ENCODE data around the gene OR2W3. TPM values are rescaled to one million over a fixed set of nuclear protein-coding genes. Genes with fewer than 3 reads are reported as not detected.

Gene OR2W3
- total RNA-seq, 2 experiments from 2014 or later = not detected

DNA sequence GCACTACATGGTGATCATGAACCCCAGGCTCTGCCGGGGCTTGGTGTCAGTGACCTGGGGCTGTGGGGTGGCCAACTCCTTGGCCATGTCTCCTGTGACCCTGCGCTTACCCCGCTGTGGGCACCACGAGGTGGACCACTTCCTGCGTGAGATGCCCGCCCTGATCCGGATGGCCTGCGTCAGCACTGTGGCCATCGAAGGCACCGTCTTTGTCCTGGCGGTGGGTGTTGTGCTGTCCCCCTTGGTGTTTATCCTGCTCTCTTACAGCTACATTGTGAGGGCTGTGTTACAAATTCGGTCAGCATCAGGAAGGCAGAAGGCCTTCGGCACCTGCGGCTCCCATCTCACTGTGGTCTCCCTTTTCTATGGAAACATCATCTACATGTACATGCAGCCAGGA, 589 bp downstream of the OR2W3 start:
- Mint-ChIP-seq H3K4me1 (no peaks in the 10 kb centered on the region), H3K9me3 (ENCODE audit: low read depth) (no peaks in the 10 kb centered on the region), H3K27me3 (no peaks in the 10 kb centered on the region), H3K36me3 (no peaks in the 10 kb centered on the region), H3K4me3 (no peak overlapping the region), H3K27ac (no peak overlapping the region)
- no peak for DNase-seq
- CTCF ChIA-PET = no interaction called here
- ATAC-seq = no peak

DNA sequence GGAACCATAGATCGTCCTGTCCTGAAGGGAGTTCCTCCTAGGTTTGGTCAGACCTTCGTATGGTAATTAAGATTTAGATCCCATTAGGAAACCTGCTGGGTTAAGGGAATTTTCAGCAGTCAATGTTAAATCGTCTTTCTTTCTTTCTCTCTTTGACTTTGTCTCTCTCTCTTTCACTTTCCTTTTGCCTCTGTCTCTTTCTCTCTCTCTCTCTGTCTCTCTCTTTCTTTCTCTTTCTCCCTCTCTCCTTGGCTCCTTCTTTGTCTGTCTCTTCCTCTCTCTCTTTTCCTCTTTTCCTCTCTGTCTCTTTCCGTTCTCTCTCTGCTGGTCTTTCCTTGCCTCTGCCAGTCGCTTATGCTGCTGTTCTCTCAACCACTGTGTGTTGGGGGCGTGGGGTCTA, 8.7 kb downstream of the OR2W3 start:
- Mint-ChIP-seq H3K9me3 (ENCODE audit: low read depth) (peaks cover 2% of the 10 kb centered on the region), H3K27me3 (no peaks in the 10 kb centered on the region), H3K36me3 (no peaks in the 10 kb centered on the region), H3K27ac (no peak overlapping the region), H3K4me1 (peaks cover 20% of the 10 kb centered on the region), H3K4me3 (peak overlapping the region; percentile 15)
- DNase-seq = no peak
- ATAC-seq = no peak
- CTCF ChIA-PET = no interaction called here

DNA sequence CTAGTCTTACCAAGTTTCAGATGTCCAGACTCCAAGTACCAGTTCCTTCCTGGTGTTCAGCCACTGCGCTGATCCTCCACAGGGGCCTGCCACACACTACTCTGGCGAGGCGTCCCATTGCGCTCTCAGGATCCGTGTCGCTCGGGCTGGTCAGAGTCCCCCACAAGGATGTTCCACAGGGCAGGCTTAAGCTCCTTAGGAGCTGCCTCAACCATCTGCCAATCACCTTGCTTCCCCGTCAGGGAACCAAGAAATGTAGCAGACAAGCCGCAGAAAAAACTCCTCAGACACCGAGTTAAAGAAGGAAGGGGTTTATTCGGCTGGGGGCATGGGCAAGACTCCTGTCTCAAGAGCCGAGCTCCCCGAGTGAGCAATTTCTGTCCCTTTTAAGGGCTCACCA, 9.8 kb downstream of the OR2W3 start:
- no peak overlapping the region for H3K27ac Mint-ChIP-seq
- no peaks in the 10 kb centered on the region for H3K27me3 Mint-ChIP-seq
- DNase-seq = no peak
- CTCF ChIA-PET = no interaction called here
- H3K36me3 Mint-ChIP-seq = no peaks in the 10 kb centered on the region
- H3K9me3 Mint-ChIP-seq (ENCODE audit: low read depth) = peaks cover 2% of the 10 kb centered on the region
- ATAC-seq = no peak
- peaks cover 20% of the 10 kb centered on the region for H3K4me1 Mint-ChIP-seq
- H3K4me3 Mint-ChIP-seq = no peak overlapping the region

DNA sequence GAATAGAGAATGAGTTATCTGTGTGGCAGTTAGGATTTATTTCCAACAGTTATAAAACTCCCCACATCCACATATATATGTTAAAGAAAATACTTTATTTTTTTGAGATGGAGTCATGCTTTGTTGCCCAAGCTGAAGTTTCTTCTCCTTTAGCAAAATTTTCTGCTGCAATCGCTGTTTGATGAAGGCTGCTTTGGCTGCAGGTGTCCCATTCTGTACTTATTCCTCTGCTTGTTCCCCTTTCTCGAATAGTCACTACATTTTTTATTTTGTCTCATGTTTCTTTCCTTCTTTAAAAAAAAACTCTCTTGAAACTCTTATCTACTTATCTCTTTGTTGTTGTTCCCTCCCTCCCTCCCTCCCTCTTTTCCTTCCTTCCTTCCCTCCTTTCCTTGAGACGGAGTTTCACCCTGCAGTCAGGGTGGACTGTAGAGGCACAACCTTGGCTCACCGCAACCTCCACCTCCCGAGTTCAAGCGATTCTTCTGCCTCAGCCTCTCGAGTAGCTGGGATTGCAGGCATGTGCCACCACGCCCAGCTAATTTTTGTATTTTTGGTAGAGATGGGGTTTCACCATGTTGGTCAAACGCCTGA, 10.6 kb downstream of the OR2W3 start:
- Mint-ChIP-seq H3K27ac (peak overlapping the region; percentile 67), H3K36me3 (no peaks in the 10 kb centered on the region), H3K4me3 (peak overlapping the region; percentile 61), H3K9me3 (ENCODE audit: low read depth) (peaks cover 2% of the 10 kb centered on the region), H3K27me3 (no peaks in the 10 kb centered on the region), H3K4me1 (peaks cover 20% of the 10 kb centered on the region)
- DNase-seq = no peak
- CTCF ChIA-PET = interaction anchor here (0.7 kb wide), 1 partner anchor 31 kb away, joined by 3 read pairs; no protein-coding TSS in a partner anchor
- ATAC-seq = no peak

DNA sequence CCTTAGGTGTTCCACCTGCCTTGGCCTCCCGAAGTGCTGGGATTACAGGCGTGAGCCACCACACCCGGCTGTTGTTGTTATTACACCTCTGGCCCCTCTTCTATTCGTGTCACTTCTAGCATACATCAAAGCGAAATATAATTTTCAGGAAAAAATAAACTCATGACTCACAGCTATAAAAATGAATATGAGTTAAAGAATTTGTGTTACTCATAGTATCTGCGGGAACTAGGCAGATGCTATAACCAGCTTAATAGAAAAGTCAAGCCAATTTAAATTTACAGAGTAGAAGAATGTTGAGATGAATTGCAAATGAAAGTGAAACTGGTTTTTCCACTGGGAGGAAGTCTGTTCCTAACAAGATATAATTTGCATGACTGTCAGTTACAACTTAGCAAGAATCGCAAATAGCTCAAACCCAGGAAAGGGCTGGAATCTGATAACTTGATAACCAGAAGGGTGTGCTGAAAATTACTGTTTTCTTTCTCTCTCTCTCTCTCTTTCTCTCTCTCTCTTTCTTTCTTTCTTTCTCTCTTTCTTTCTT, 11.2 kb downstream of the OR2W3 start:
- DNase-seq (no peak), ATAC-seq (peak; percentile 66)
- peak overlapping the region; percentile 61 for H3K4me3 Mint-ChIP-seq
- no peaks in the 10 kb centered on the region for H3K36me3 Mint-ChIP-seq
- peak overlapping the region; percentile 67 for H3K27ac Mint-ChIP-seq
- no peaks in the 10 kb centered on the region for H3K27me3 Mint-ChIP-seq
- H3K4me1 Mint-ChIP-seq = peaks cover 20% of the 10 kb centered on the region
- peaks cover 2% of the 10 kb centered on the region for H3K9me3 Mint-ChIP-seq (ENCODE audit: low read depth)
- CTCF ChIA-PET = interaction anchor here (0.7 kb wide), 1 partner anchor 30 kb away, joined by 3 read pairs; no protein-coding TSS in a partner anchor

DNA sequence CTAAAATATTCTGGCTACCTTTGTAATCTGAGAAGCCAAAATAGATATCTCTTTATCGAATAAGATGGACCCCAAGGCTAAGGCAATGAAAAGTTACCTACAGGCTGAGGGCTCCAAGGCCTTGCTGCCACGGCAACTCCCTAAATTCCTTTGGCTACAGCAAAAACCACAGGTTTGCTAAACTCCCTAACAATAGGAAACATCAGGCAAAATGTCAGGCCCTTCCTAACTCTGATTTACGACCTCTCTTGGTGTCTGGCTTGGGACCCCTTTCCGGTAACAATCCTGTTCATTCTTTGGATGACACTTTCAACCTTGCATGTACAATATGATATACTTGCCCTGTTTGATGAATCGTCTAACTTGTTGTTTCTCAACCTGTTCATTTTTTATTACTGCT, 13.4 kb downstream of the OR2W3 start:
- Mint-ChIP-seq H3K27me3 (no peaks in the 10 kb centered on the region), H3K27ac (no peak overlapping the region), H3K4me1 (peaks cover 20% of the 10 kb centered on the region), H3K4me3 (no peak overlapping the region), H3K36me3 (no peaks in the 10 kb centered on the region), H3K9me3 (ENCODE audit: low read depth) (peaks cover 2% of the 10 kb centered on the region)
- ATAC-seq = no peak
- CTCF ChIA-PET = no interaction called here
- DNase-seq = no peak

DNA sequence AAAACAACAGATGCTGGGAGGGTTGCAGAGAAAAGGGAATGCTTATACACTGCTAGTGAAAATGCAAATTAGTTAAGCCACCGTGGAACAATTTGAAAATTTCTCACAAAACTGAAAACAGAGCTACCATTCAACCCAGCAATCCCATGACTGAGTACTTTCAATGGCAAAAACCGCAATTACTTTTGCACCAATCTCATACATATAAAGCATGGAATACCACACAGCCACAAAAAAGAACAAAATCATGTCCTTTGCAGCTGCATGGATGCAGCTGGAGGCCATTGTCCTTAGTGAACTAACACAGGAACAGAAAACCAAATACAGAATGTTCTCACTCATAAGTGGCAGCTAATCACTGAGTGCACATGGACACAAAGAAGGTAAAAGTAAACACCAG, 18.4 kb downstream of the OR2W3 start:
- DNase-seq = no peak
- CTCF ChIA-PET = no interaction called here
- no peak overlapping the region for H3K4me3 Mint-ChIP-seq
- H3K27me3 Mint-ChIP-seq = no peaks in the 10 kb centered on the region
- no peak overlapping the region for H3K27ac Mint-ChIP-seq
- ATAC-seq = no peak
- no peaks in the 10 kb centered on the region for H3K4me1 Mint-ChIP-seq
- H3K36me3 Mint-ChIP-seq = no peaks in the 10 kb centered on the region
- peaks cover 2% of the 10 kb centered on the region for H3K9me3 Mint-ChIP-seq (ENCODE audit: low read depth)

DNA sequence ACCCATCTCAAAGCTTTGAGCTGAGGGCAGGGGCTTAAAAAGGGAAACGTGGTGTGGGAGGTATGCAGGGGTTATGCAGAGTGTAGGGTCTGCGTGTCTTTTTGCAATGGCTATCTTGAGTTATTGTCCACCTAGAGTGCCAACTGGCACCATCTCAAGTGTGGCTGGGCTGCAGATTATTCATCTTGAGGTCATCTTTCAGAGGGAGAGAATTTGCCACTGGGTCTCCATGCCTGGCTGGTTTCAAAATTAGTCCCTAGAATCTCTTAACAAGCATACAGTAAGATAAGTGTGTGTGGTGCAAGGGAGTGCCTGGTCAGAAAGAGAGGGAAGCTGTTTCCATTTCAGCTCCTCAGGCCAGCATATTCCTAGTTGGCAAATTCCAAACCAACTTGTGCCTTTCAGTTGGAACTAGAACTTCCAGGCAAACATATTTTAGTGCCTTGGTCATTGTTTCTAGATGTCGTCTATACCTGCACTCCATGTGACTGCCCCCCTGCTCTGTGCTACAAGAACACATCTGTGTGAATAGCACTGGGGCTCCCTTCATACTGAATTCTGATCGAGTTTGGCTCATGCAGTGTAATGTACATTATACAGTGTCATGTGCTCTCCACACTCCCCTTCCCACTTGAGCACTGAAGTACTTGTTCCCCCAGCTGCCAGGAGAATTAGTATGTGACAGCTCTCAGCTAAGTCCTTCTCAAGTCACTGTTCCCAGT, 19.7 kb downstream of the OR2W3 start:
- CTCF ChIA-PET = no interaction called here
- DNase-seq = no peak
- Mint-ChIP-seq H3K36me3 (no peaks in the 10 kb centered on the region), H3K27me3 (no peaks in the 10 kb centered on the region), H3K4me1 (no peaks in the 10 kb centered on the region), H3K4me3 (no peak overlapping the region), H3K27ac (no peak overlapping the region), H3K9me3 (ENCODE audit: low read depth) (no peaks in the 10 kb centered on the region)
- no peak for ATAC-seq

DNA sequence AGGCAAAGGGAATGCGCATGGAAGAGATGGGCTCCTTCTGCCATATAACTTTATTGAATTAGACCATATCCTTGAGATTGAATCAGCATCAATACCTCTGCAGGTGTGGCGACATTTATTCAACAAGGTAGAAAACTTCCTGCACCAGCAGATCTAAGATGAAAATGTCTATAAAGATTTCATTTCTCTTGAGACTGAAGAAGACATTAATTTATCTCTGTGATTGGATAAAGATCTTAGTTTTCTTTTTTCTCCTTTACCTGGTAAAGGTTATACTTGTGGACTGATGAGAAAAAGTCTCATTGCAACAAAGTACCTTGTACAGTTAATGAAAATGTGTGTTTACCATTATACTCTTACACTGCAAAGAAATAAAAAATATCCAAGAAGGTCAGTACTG, 24.6 kb downstream of the OR2W3 start, which contains the start of gene OR2T8:
OR2T8 (plus strand) TSS at position 301 of the 400 bp plus-strand sequence. CDS start 766 bp downstream, outside the sequence.
- no peaks in the 10 kb centered on the region for H3K36me3 Mint-ChIP-seq
- ATAC-seq (no peak), DNase-seq (no peak)
- no peak within 1 kb of the TSS for H3K27ac Mint-ChIP-seq
- CTCF ChIA-PET = no interaction called here
- H3K4me1 Mint-ChIP-seq = no peaks in the 10 kb centered on the region
- no peaks in the 10 kb centered on the region for H3K27me3 Mint-ChIP-seq
- H3K9me3 Mint-ChIP-seq (ENCODE audit: low read depth) = no peaks in the 10 kb centered on the region
- no peak within 1 kb of the TSS for H3K4me3 Mint-ChIP-seq

DNA sequence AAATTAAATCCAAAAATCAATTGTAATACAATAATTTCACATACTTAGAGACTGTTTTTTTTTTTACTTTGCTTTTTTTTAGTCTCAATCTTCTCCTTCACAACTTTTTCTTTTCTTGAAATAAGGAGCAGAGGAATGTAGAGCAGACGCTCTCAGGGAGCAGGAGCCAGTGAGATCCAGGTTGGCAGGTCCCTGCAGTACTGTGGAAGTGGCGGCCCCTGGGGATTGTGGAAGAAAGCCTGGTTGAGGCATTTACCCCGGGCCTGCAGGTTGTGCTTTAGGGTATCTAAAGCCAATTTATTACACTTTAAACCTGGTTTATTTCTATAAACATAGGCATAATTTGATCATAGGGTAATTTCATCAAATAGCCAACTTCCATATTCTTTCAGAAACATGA, 28.6 kb downstream of the OR2W3 start:
- DNase-seq = no peak
- H3K9me3 Mint-ChIP-seq (ENCODE audit: low read depth) = no peaks in the 10 kb centered on the region
- H3K4me3 Mint-ChIP-seq = no peak overlapping the region
- no peak overlapping the region for H3K27ac Mint-ChIP-seq
- no peaks in the 10 kb centered on the region for H3K36me3 Mint-ChIP-seq
- no peaks in the 10 kb centered on the region for H3K4me1 Mint-ChIP-seq
- CTCF ChIA-PET = no interaction called here
- no peaks in the 10 kb centered on the region for H3K27me3 Mint-ChIP-seq
- no peak for ATAC-seq

DNA sequence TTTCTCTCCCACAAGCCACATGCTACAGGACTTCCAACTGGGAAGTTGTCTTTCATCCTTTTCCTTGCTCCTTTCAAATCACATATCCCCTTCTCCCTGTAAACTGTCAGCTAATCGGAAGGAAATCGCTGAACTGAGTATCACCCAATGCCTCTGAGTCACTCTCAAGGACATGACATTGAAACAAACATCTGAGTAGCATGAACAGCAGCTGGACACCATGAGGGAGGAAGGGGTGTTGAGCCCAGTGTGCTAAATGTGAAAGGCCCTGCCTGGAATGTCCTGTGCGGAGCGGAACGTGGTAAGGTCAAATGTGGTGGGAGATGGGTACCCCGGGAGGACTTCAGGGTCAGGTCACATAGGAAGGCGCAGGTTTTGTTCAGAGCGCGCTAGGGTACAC, 29.5 kb downstream of the OR2W3 start, which contains the start of gene OR2AJ1:
OR2AJ1 (plus strand) TSS at position 22 of the 400 bp plus-strand sequence. CDS start 8,880 bp downstream, outside the sequence.
- CTCF ChIA-PET = no interaction called here
- Mint-ChIP-seq H3K4me3 (no peak within 1 kb of the TSS), H3K36me3 (no peaks in the 10 kb centered on the region), H3K9me3 (ENCODE audit: low read depth) (no peaks in the 10 kb centered on the region), H3K27me3 (no peaks in the 10 kb centered on the region), H3K4me1 (no peaks in the 10 kb centered on the region), H3K27ac (no peak within 1 kb of the TSS)
- DNase-seq = no peak
- ATAC-seq = no peak

DNA sequence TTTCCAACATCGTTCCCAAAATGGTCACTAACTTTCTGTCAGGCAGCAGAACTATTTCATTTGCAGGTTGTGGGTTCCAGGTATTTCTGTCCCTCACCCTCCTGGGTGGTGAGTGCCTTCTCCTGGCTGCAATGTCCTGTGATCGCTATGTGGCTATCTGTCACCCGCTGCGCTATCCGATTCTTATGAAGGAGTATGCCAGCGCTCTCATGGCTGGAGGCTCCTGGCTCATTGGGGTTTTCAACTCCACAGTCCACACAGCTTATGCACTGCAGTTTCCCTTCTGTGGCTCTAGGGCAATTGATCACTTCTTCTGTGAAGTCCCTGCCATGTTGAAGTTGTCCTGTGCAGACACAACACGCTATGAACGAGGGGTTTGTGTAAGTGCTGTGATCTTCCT, 38.6 kb downstream of the OR2W3 start:
- H3K27me3 Mint-ChIP-seq = no peaks in the 10 kb centered on the region
- CTCF ChIA-PET = no interaction called here
- no peak for ATAC-seq
- no peak overlapping the region for H3K4me3 Mint-ChIP-seq
- no peaks in the 10 kb centered on the region for H3K36me3 Mint-ChIP-seq
- H3K4me1 Mint-ChIP-seq = no peaks in the 10 kb centered on the region
- DNase-seq = no peak
- H3K27ac Mint-ChIP-seq = no peak overlapping the region
- peaks cover 4% of the 10 kb centered on the region for H3K9me3 Mint-ChIP-seq (ENCODE audit: low read depth)

DNA sequence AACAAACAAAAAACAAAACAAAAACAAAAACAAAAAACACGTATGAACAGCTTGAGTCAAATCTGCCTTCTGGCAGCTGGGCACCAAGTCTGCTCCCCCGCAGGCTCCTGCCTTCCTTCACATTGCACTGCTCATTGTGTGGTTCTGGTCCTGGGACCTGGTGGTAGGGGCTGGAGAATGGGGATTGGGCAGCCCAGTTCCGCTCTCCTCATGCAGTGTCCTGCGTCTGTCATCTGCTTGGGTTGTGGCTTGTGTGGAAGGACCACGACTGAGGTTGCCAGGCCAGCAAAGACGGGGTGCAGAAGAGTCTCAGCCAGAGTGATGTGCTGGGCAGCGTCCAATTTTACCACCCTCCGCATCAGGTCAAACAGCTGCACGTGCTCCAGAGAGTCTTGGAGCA, 40.4 kb downstream of the OR2W3 start:
- Mint-ChIP-seq H3K4me1 (no peaks in the 10 kb centered on the region), H3K4me3 (no peak overlapping the region), H3K9me3 (ENCODE audit: low read depth) (peaks cover 4% of the 10 kb centered on the region), H3K36me3 (no peaks in the 10 kb centered on the region), H3K27ac (no peak overlapping the region), H3K27me3 (no peaks in the 10 kb centered on the region)
- DNase-seq (no peak), ATAC-seq (no peak)
- CTCF ChIA-PET = no interaction called here

DNA sequence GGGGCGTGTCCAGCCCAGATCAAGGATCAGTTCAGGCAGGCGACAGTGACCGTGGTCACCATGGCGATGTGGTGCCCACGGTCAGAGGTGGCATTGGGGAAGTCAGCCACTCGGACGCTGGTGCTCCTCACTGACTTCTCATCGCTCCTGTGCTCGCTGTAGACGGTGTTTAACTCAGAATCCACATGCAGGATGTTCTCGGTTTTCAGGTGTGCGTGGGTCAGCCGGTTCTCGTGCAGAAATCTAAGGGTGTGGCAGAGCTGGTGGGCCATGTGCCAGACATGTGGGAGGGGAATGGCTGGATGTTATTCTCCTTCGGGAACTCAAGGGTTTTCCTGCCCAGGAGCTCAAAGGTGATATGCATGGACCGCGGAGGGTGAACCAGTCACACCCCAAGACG, 41.0 kb downstream of the OR2W3 start:
- no peak overlapping the region for H3K4me3 Mint-ChIP-seq
- DNase-seq (no peak), ATAC-seq (no peak)
- H3K27me3 Mint-ChIP-seq = no peaks in the 10 kb centered on the region
- H3K27ac Mint-ChIP-seq = no peak overlapping the region
- H3K9me3 Mint-ChIP-seq (ENCODE audit: low read depth) = peaks cover 4% of the 10 kb centered on the region
- CTCF ChIA-PET = interaction anchor here (1.5 to 1.7 kb wide), 2 partner anchors 16 to 30 kb away, joined by 3 read pairs; no protein-coding TSS in a partner anchor
- H3K4me1 Mint-ChIP-seq = no peaks in the 10 kb centered on the region
- H3K36me3 Mint-ChIP-seq = no peaks in the 10 kb centered on the region
